Measurements from ENCODE around the gene AIP. TPM values are rescaled to one million over a fixed set of nuclear protein-coding genes. Genes with fewer than 3 reads are reported as not detected.

Gene AIP
- total and polyA plus RNA-seq, 9 of the 15 experiments (the other 6 are each of a cell fraction or from before 2014, with no cell fraction given) = 5.2 to 92.5 (median 52.7) TPM

- TF ChIP-seq ZNF324 (CRISPR knock-in tag; IDR thresholded peaks at IDR 0.05) = 0 out of 2 replicates have a peak, but pooled peaks have one; percentile 16
- TF ChIP-seq YY1 (IDR thresholded peaks at IDR 0.05; ENCODE audit: borderline replicate concordance in 1 of 3, control insufficient read depth in 1 of 3, extremely low read depth in 1 of 3, insufficient read depth in 3 of 3, insufficient read length in 1 of 3, insufficient replicate concordance in 2 of 3, low read depth in 1 of 3, low read length in 2 of 3) = peak in 1 of 3 experiments; percentile 52
- no peak for TF ChIP-seq NFXL1 (CRISPR knock-in tag; IDR thresholded peaks at IDR 0.05)
- no peak for TF ChIP-seq THRA (IDR thresholded peaks at IDR 0.05)
- no peak; the same call in 1 of the 2 replicates for TF ChIP-seq CUX1 (CRISPR knock-in tag; IDR thresholded peaks at IDR 0.05)
- peak; percentile 81; the same call in 1 of the 2 replicates for TF ChIP-seq CREB3 (tag; conservative IDR thresholded peaks at IDR 0.05; ENCODE audit: low read depth)
- peak in 1 of 2 experiments; percentile 29; a peak in 1 of 4 replicates for TF ChIP-seq FOXA3 (CRISPR knock-in tag; conservative IDR thresholded peaks at IDR 0.05 in 1 of 2, IDR thresholded peaks at IDR 0.05 in 1 of 2)
- TF ChIP-seq HSF4 (CRISPR knock-in tag; IDR thresholded peaks at IDR 0.05; ENCODE audit: borderline replicate concordance) = no peak
- no peak for TF ChIP-seq FOXJ3 (CRISPR knock-in tag; IDR thresholded peaks at IDR 0.05)
- no peak for TF ChIP-seq HOMEZ (CRISPR knock-in tag; IDR thresholded peaks at IDR 0.05)
- TF ChIP-seq ZNF217 (CRISPR knock-in tag; IDR thresholded peaks at IDR 0.05) = no peak
- no peak for TF ChIP-seq MEIS2 (IDR thresholded peaks at IDR 0.05; ENCODE audit: partially characterized antibody)
- peak; percentile 62; the same call in 1 of the 2 replicates for TF ChIP-seq ZBED1 (IDR thresholded peaks at IDR 0.05)
- TF ChIP-seq XRCC3 (IDR thresholded peaks at IDR 0.05) = no peak
- peak in 1 of 2 experiments; percentile 38; a peak in 1 of 4 replicates for TF ChIP-seq NRF1 (conservative IDR thresholded peaks at IDR 0.05 in 1 of 2, IDR thresholded peaks at IDR 0.05 in 1 of 2)
- TF ChIP-seq HNRNPUL1 (IDR thresholded peaks at IDR 0.05; ENCODE audit: low read length) = no peak
Observed at GRCh38 chr11:67463680-67464410, 19.0 kb upstream of the AIP start (continued).

Measured in K562 (cell line).